Calu3 (cell line): ENCODE measurements around the gene FUT6. TPM values are rescaled to one million over a fixed set of nuclear protein-coding genes. Genes with fewer than 3 reads are reported as not detected.

Experiments
- BruUV-seq: library from RNA; stranded (reverse); fragments of 400-500 nt; replicated peaks from 2 replicates; lab custom pipeline; 2021; lab: Mats Ljungman, UMichigan
- CTCF ChIA-PET: fragments of 300-600 bp; sonication (Branson Sonifier 250); formaldehyde crosslinking; loops from one replicate; lab custom pipeline; 2022; ENCODE audit warnings: antibody characterized with exemption; lab: Charles Lee
- DNase-seq: peaks from one replicate; pipeline ENCODE4 v3.0.0; 2022
- H3K27ac Mint-ChIP-seq: one replicate; pipeline ENCODE4 v1.8.0; 2022; ENCODE audit warnings: mixed read lengths; ENCODE audit not compliant: unreplicated experiment
- H3K27me3 Mint-ChIP-seq: one replicate; pipeline ENCODE4 v1.8.0; 2022; ENCODE audit warnings: mixed read lengths; ENCODE audit not compliant: unreplicated experiment
- H3K36me3 Mint-ChIP-seq: one replicate; pipeline ENCODE4 v1.8.0; 2022; ENCODE audit warnings: mild to moderate bottlenecking, moderate library complexity, mixed read lengths; ENCODE audit not compliant: insufficient read depth, unreplicated experiment
- H3K4me1 Mint-ChIP-seq: one replicate; pipeline ENCODE4 v1.8.0; 2022; ENCODE audit warnings: mild to moderate bottlenecking, low read depth, mixed read lengths; ENCODE audit not compliant: unreplicated experiment
- H3K4me3 Mint-ChIP-seq: one replicate; pipeline ENCODE4 v1.8.0; 2022; ENCODE audit warnings: mild to moderate bottlenecking, low read depth, moderate library complexity, mixed read lengths; ENCODE audit not compliant: unreplicated experiment
- H3K9me3 Mint-ChIP-seq: one replicate; pipeline ENCODE4 v1.8.0; 2022; ENCODE audit warnings: low read depth, mixed read lengths; ENCODE audit not compliant: unreplicated experiment
- intact Hi-C: fragments of 100-400 bp; cut with micrococcal nuclease; formaldehyde crosslinking; loops from one replicate; pipeline ENCODE4 v1.10.0; 2022; ENCODE audit not compliant: unreplicated experiment
- total RNA-seq: library from RNA; stranded (reverse); gene quantifications from 2 replicates; pipeline ENCODE4 v1.2.3, GENCODE V29; 2022
- TF ChIP-seq, protein P1 (sequence below): fragments of 200-600 bp; IDR thresholded peaks from one replicate; pipeline ENCODE4 v1.8.0; 2022; ENCODE audit warnings: antibody characterized with exemption; ENCODE audit not compliant: unreplicated experiment

The FUT6 gene
- total RNA-seq, 1 experiment from 2014 or later, result 1.8 TPM

- no peaks in the 10 kb centered on the region for H3K9me3 Mint-ChIP-seq
- CTCF ChIA-PET, result no interaction called here
Observed at GRCh38 chr19:5832527-5833216, 6.8 kb downstream of the FUT6 start.

DNA sequence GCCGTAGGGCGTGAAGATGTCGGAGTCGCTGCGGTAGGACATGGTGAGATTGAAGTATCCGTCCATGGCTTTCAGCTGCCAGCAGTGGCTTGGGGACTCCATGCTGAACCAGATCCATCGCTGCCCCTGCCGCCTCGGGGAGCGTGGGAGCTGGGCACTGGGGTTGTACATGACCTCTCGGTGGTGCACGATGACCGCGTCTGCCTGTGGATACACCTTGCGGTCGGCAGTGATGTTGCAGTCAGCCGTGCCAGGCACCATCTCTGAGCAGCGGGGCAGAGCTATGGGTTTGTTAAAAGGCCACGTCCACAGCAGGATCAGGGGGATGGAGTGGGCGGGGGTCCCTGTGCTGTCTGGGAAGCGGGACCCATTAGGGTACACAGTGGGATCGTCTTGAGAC is 7.4 kb downstream of the FUT6 start:
- TF ChIP-seq, protein P1, sequence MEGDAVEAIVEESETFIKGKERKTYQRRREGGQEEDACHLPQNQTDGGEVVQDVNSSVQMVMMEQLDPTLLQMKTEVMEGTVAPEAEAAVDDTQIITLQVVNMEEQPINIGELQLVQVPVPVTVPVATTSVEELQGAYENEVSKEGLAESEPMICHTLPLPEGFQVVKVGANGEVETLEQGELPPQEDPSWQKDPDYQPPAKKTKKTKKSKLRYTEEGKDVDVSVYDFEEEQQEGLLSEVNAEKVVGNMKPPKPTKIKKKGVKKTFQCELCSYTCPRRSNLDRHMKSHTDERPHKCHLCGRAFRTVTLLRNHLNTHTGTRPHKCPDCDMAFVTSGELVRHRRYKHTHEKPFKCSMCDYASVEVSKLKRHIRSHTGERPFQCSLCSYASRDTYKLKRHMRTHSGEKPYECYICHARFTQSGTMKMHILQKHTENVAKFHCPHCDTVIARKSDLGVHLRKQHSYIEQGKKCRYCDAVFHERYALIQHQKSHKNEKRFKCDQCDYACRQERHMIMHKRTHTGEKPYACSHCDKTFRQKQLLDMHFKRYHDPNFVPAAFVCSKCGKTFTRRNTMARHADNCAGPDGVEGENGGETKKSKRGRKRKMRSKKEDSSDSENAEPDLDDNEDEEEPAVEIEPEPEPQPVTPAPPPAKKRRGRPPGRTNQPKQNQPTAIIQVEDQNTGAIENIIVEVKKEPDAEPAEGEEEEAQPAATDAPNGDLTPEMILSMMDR, result no peak
- no peaks in the 10 kb centered on the region for H3K4me1 Mint-ChIP-seq
- peaks cover 8% of the 10 kb centered on the region for H3K36me3 Mint-ChIP-seq
- H3K27me3 Mint-ChIP-seq, result no peaks in the 10 kb centered on the region
- no peaks in the 10 kb centered on the region for H3K9me3 Mint-ChIP-seq
- intact Hi-C loops, result no loop called here
- no peak for DNase-seq
- H3K27ac Mint-ChIP-seq, result no peak overlapping the region
- H3K4me3 Mint-ChIP-seq, result no peak overlapping the region
- CTCF ChIA-PET, result no interaction called here
- no TSS peak for BruUV-seq

More at GRCh38 chr19:5832527-5833216, 6.8 kb downstream of the FUT6 start:
- H3K27ac Mint-ChIP-seq, result no peak overlapping the region
- H3K27me3 Mint-ChIP-seq, result no peaks in the 10 kb centered on the region
- no peak overlapping the region for H3K4me3 Mint-ChIP-seq
- no TSS peak for BruUV-seq
- H3K4me1 Mint-ChIP-seq, result peaks cover under 1% of the 10 kb centered on the region
- intact Hi-C loops, result no loop called here
- TF ChIP-seq, protein P1, result no peak
- H3K36me3 Mint-ChIP-seq, result peaks cover 5% of the 10 kb centered on the region
- no peak for DNase-seq

DNA sequence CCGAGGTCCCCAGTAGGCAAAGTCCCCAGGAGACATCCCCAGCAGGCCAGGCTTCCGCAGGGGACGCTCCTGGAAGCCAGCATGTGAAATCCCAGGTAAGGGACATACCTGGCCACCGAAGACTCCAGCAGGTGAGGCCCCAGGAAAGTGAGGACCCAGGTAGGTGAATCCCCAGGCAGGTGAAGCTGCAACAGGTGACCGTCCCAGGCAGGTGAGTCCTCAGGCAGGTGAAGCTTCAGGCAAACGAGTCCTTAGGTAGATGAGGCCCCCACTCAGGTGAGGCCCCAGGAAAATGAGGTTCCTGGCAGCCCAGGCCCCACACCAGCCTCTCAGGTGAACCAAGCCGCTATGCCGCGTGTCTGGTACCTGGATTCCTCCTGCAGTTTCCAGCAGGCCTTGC is 8.3 kb downstream of the FUT6 start:
- no peak overlapping the region for H3K27ac Mint-ChIP-seq
- no peak for DNase-seq
- H3K27me3 Mint-ChIP-seq, result no peaks in the 10 kb centered on the region
- CTCF ChIA-PET, result no interaction called here
- intact Hi-C loops, result no loop called here
- no peaks in the 10 kb centered on the region for H3K4me1 Mint-ChIP-seq
- no peak overlapping the region for H3K4me3 Mint-ChIP-seq
- BruUV-seq, result no TSS peak
- peaks cover 12% of the 10 kb centered on the region for H3K36me3 Mint-ChIP-seq
- H3K9me3 Mint-ChIP-seq, result no peaks in the 10 kb centered on the region
- TF ChIP-seq, protein P1, result no peak

GRCh38 chr19:5829567-5830310 is 9.8 kb downstream of the FUT6 start:
- DNase-seq, result no peak
- Mint-ChIP-seq H3K4me3 (no peak overlapping the region), H3K9me3 (no peaks in the 10 kb centered on the region), H3K27ac (no peak overlapping the region), H3K27me3 (no peaks in the 10 kb centered on the region), H3K36me3 (peaks cover 12% of the 10 kb centered on the region), H3K4me1 (no peaks in the 10 kb centered on the region)
- BruUV-seq, result no TSS peak
- intact Hi-C loops, result no loop called here
- TF ChIP-seq, protein P1, result no peak
- CTCF ChIA-PET, result interaction anchor here (0.6 kb wide), 1 partner anchor 8 kb away, joined by 3 read pairs; no protein-coding TSS in a partner anchor
